ENCODE results near the gene YWHAQ.

DNA sequence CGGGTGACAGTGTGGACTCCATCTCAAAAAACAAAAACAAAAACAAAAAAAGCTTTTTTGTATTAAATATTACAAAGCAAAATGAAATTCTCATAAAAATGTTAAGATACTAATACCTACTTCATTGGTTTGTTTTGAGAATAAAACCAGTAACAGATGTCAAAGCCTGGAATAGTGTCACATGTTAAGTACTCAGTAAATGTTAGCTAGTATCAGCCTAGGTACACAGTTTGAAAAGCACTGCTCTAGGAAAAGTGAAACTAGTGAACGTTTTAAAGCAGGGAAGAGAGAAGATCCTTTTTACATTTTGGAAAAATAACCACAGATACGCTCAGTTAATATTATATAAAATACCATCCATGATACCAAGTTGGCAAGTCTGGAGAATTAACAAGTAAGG is 38.1 kb downstream of the YWHAQ start:
- TF ChIP-seq POLR2A (IDR thresholded peaks at IDR 0.05) (no peak), CTCF (IDR thresholded peaks at IDR 0.05 in 4 of 5, conservative IDR thresholded peaks at IDR 0.05 in 1 of 5) (no peak)

All from gastrocnemius medialis (tissue), 4 donors.